ENCODE results near the gene DISP3.

The DISP3 gene

GRCh38 chr1:11527541-11528452, 48.8 kb downstream of the DISP3 start:
- no peaks in the 10 kb centered on the region for H3K36me3 ChIP-seq (ENCODE audit: insufficient read depth, low read length)
- H3K4me3 ChIP-seq (ENCODE audit: low read length) = no peak overlapping the region
- H3K9ac ChIP-seq (ENCODE audit: low read depth, low read length) = no peak overlapping the region
- no peak overlapping the region for H3K4me2 ChIP-seq (ENCODE audit: low read length)
- H3K4me1 ChIP-seq (ENCODE audit: control insufficient read depth, insufficient read depth, low read length) = no peaks in the 10 kb centered on the region
- H3K27me3 ChIP-seq (ENCODE audit: control insufficient read depth, insufficient read depth, low read length) = no peaks in the 10 kb centered on the region
- H3K9me3 ChIP-seq (replicated peaks; ENCODE audit: low read length) = no peaks in the 10 kb centered on the region

DNA sequence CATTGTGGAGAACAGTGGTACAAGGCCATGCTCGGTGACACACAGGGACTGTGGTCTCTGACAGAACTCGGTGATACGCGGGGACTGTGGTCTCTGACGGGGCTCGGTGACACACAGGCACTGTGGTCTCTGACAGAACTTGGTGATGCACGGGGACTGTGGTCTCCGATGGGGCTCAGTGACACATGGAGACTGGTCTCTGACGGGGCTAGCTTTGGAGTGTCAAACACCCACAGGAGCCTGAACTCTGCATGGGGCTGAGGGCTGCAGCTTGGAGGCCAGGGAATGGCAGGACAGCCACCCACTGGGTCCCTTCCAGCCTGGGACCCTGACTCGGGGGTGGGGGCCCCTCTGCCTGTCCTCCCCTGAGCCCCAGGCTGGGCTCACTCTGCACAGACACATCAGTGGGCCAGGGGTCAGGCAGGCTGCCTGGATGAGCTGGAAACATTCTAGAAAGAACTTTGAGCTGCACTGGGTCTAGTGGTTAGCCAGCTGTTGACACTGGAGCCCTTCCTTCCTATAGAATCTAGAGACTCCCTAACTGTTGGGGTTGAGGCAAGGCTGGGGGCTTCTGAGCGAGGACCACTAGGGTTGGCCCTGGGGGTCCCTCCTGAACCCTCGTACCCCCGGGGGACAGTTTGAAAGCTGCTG, 49.8 kb downstream of the DISP3 start:
- Histone ChIP-seq H3K4me2 (ENCODE audit: low read length) (no peak overlapping the region), H3K36me3 (ENCODE audit: insufficient read depth, low read length) (no peaks in the 10 kb centered on the region), H3K4me3 (ENCODE audit: low read length) (no peak overlapping the region), H3K9me3 (replicated peaks; ENCODE audit: low read length) (no peaks in the 10 kb centered on the region), H3K27me3 (ENCODE audit: control insufficient read depth, insufficient read depth, low read length) (no peaks in the 10 kb centered on the region), H3K9ac (ENCODE audit: low read depth, low read length) (no peak overlapping the region), H3K4me1 (ENCODE audit: control insufficient read depth, insufficient read depth, low read length) (no peaks in the 10 kb centered on the region)

DNA sequence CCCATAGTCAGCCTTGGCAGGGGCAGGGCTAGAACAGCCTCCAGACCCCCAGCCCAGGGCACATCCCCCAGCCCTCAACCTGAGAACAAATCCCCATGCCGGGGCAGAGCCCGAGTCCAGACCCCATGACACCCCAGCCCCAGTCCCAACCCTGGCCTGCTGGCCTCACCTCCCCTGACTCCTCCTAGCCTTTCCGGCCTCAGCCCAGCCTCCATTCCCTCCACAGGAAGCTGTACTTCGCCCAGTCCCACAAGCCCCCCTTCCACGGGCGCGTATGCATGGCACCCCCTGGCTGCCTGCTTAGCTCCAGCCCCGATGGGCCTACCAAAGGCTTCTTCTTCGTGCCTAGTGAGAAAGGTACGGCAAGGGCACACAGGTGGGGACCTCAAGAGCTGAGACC, 50.4 kb downstream of the DISP3 start:
- Histone ChIP-seq H3K4me3 (ENCODE audit: low read length) (no peak overlapping the region), H3K36me3 (ENCODE audit: insufficient read depth, low read length) (no peaks in the 10 kb centered on the region), H3K27me3 (ENCODE audit: control insufficient read depth, insufficient read depth, low read length) (no peaks in the 10 kb centered on the region)

GRCh38 chr1:11529763-11530730, 51.1 kb downstream of the DISP3 start:
- Histone ChIP-seq H3K27me3 (ENCODE audit: control insufficient read depth, insufficient read depth, low read length) (no peaks in the 10 kb centered on the region), H3K4me3 (ENCODE audit: low read length) (no peak overlapping the region), H3K36me3 (ENCODE audit: insufficient read depth, low read length) (no peaks in the 10 kb centered on the region), H3K9ac (ENCODE audit: low read depth, low read length) (no peak overlapping the region), H3K4me2 (ENCODE audit: low read length) (no peak overlapping the region), H3K9me3 (replicated peaks; ENCODE audit: low read length) (no peaks in the 10 kb centered on the region), H3K4me1 (ENCODE audit: control insufficient read depth, insufficient read depth, low read length) (no peaks in the 10 kb centered on the region)

More for the DNA sequence above, 50.4 kb downstream of the DISP3 start:
- Histone ChIP-seq H3K4me1 (ENCODE audit: control insufficient read depth, insufficient read depth, low read length) (no peaks in the 10 kb centered on the region), H3K9ac (ENCODE audit: low read depth, low read length) (no peak overlapping the region), H3K9me3 (replicated peaks; ENCODE audit: low read length) (no peaks in the 10 kb centered on the region), H3K4me2 (ENCODE audit: low read length) (no peak overlapping the region)

GRCh38 chr1:11530731-11531311, 51.9 kb downstream of the DISP3 start:
- Histone ChIP-seq H3K4me1 (ENCODE audit: control insufficient read depth, insufficient read depth, low read length) (no peaks in the 10 kb centered on the region), H3K9ac (ENCODE audit: low read depth, low read length) (no peak overlapping the region), H3K4me2 (ENCODE audit: low read length) (no peak overlapping the region), H3K4me3 (ENCODE audit: low read length) (no peak overlapping the region), H3K27me3 (ENCODE audit: control insufficient read depth, insufficient read depth, low read length) (no peaks in the 10 kb centered on the region), H3K36me3 (ENCODE audit: insufficient read depth, low read length) (no peaks in the 10 kb centered on the region), H3K9me3 (replicated peaks; ENCODE audit: low read length) (no peaks in the 10 kb centered on the region)

GRCh38 chr1:11531314-11531870, 52.4 kb downstream of the DISP3 start:
- Histone ChIP-seq H3K9me3 (replicated peaks; ENCODE audit: low read length) (no peaks in the 10 kb centered on the region), H3K9ac (ENCODE audit: low read depth, low read length) (no peak overlapping the region), H3K4me2 (ENCODE audit: low read length) (no peak overlapping the region), H3K4me3 (ENCODE audit: low read length) (no peak overlapping the region), H3K36me3 (ENCODE audit: insufficient read depth, low read length) (no peaks in the 10 kb centered on the region), H3K4me1 (ENCODE audit: control insufficient read depth, insufficient read depth, low read length) (no peaks in the 10 kb centered on the region), H3K27me3 (ENCODE audit: control insufficient read depth, insufficient read depth, low read length) (no peaks in the 10 kb centered on the region)

DNA sequence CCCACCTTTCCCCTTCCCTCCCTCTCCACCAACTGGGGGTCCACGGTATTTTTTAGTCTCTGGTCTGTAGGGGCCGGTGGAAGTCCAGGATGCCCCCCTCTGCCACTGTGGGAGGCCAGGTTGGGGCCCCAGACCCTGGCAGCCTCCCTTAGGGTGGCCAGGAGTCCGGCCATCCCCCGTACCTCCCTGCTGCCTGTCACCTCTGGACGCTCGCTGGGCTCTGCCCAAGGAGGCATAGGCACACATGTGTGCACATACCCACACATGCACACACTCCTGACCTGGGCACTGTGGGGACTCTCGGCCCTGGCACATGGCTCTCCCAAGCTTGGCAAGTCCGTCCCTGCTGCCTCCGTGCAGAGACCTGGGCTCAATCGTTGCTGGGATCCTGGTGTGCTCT, 53.0 kb downstream of the DISP3 start:
- no peak overlapping the region for H3K4me3 ChIP-seq (ENCODE audit: low read length)
- H3K27me3 ChIP-seq (ENCODE audit: control insufficient read depth, insufficient read depth, low read length) = no peaks in the 10 kb centered on the region
- H3K36me3 ChIP-seq (ENCODE audit: insufficient read depth, low read length) = no peaks in the 10 kb centered on the region
- no peak overlapping the region for H3K9ac ChIP-seq (ENCODE audit: low read depth, low read length)
- H3K4me1 ChIP-seq (ENCODE audit: control insufficient read depth, insufficient read depth, low read length) = no peaks in the 10 kb centered on the region
- no peaks in the 10 kb centered on the region for H3K9me3 ChIP-seq (replicated peaks; ENCODE audit: low read length)
- H3K4me2 ChIP-seq (ENCODE audit: low read length) = no peak overlapping the region

- no peak overlapping the region for H3K9ac ChIP-seq (ENCODE audit: low read depth, low read length)
- H3K36me3 ChIP-seq (ENCODE audit: insufficient read depth, low read length) = no peaks in the 10 kb centered on the region
- peaks cover 7% of the 10 kb centered on the region for H3K27me3 ChIP-seq (ENCODE audit: control insufficient read depth, insufficient read depth, low read length)
- H3K9me3 ChIP-seq (replicated peaks; ENCODE audit: low read length) = no peaks in the 10 kb centered on the region
- H3K4me1 ChIP-seq (ENCODE audit: control insufficient read depth, insufficient read depth, low read length) = no peaks in the 10 kb centered on the region
- no peak overlapping the region for H3K4me3 ChIP-seq (ENCODE audit: low read length)
- H3K4me2 ChIP-seq (ENCODE audit: low read length) = no peak overlapping the region
These were observed 55.1 kb downstream of the DISP3 start for GRCh38 chr1:11533790-11534787.

DNA sequence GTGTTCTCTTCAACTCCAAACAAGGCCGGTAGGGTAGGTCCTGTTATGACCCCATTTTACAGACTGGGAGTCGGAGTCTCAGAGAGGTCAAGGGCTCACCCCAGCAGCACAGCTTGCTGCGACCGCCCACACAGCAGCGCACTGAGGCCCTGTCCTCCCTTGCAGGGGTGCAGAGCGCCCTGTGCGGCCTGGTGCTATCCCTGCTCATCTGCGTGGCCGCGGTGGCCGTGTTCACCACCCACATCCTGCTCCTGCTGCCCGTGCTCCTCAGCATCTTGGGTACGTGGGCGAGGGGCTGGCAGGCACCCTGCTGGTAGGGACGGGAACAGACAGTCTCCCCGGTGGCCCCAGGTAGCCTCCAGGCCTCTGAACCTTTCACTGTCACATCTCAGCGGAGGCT, 55.9 kb downstream of the DISP3 start:
- no peaks in the 10 kb centered on the region for H3K36me3 ChIP-seq (ENCODE audit: insufficient read depth, low read length)
- no peak overlapping the region for H3K4me3 ChIP-seq (ENCODE audit: low read length)
- H3K9me3 ChIP-seq (replicated peaks; ENCODE audit: low read length) = no peaks in the 10 kb centered on the region
- no peak overlapping the region for H3K4me2 ChIP-seq (ENCODE audit: low read length)
- H3K9ac ChIP-seq (ENCODE audit: low read depth, low read length) = no peak overlapping the region
- peaks cover 7% of the 10 kb centered on the region for H3K27me3 ChIP-seq (ENCODE audit: control insufficient read depth, insufficient read depth, low read length)
- H3K4me1 ChIP-seq (ENCODE audit: control insufficient read depth, insufficient read depth, low read length) = no peaks in the 10 kb centered on the region

DNA sequence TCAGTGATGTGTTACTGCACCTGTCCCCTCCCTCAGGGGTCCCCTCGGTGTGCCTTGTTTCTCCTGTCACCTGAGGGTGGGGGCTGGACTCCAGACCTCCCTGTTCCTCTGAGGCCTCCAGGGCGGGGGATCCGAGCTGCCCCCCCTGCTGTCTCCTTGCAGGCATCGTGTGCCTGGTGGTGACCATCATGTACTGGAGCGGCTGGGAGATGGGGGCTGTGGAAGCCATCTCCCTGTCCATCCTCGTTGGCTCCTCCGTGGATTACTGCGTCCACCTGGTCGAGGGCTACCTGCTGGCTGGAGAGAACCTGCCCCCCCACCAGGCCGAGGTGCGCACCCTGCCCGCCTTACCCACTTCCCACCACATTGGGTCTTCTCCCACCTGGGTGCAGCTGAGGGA, 56.4 kb downstream of the DISP3 start:
- no peak overlapping the region for H3K9ac ChIP-seq (ENCODE audit: low read depth, low read length)
- H3K9me3 ChIP-seq (replicated peaks; ENCODE audit: low read length) = no peaks in the 10 kb centered on the region
- peaks cover 7% of the 10 kb centered on the region for H3K27me3 ChIP-seq (ENCODE audit: control insufficient read depth, insufficient read depth, low read length)
- no peaks in the 10 kb centered on the region for H3K36me3 ChIP-seq (ENCODE audit: insufficient read depth, low read length)
- no peak overlapping the region for H3K4me2 ChIP-seq (ENCODE audit: low read length)
- H3K4me3 ChIP-seq (ENCODE audit: low read length) = no peak overlapping the region
- no peaks in the 10 kb centered on the region for H3K4me1 ChIP-seq (ENCODE audit: control insufficient read depth, insufficient read depth, low read length)

Data from skeletal muscle satellite cell (primary cell).